ENCODE data around the gene SH3RF3.

DNA sequence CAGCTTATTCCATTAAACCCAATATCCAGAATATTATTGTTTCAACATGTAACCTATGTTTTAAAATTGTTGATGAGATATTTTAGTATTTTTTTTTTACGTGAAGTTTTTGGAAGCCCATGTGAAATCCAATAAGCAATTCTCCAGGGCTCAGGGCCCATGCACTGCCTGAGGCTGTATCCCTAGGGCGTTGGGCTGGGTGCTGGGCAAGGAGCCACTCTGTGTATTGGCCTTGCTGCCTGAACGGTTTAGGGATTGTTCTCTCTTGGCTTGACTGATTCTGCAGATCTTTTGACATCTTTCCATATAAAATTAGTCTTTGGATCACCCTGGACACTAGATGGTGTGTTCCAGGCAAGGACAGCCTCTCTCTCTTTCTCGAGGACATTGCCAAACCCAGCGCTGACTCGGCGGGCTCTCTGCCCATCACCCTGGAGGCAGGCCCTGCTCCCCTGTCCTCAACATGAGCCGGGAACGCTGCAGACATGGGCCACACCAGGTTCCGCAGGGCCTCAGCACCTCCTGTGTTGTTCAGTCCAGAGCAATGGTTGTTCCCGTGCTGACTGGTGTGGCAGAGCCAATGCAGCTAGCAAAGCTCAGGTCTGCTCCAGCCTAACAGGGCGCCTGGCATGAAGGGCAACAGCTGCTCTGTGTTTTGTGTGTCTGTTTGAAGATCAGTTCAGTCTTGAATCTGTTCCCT lies 321.7 kb downstream of the SH3RF3 start:
- TF ChIP-seq POLR2AphosphoS5 (IDR thresholded peaks at IDR 0.05; ENCODE audit: low read depth, low read length) (no peak), TAF1 (IDR thresholded peaks at IDR 0.05; ENCODE audit: borderline replicate concordance, insufficient read depth, low read length) (no peak), SIN3A (IDR thresholded peaks at IDR 0.05; ENCODE audit: borderline replicate concordance, insufficient read depth, low read length) (no peak), FOXP2 (optimal IDR thresholded peaks at IDR 0.05; ENCODE audit: borderline replicate concordance, extremely low read depth, extremely low read length, insufficient read depth) (no peak)
- TF ChIP-seq, protein P1, sequence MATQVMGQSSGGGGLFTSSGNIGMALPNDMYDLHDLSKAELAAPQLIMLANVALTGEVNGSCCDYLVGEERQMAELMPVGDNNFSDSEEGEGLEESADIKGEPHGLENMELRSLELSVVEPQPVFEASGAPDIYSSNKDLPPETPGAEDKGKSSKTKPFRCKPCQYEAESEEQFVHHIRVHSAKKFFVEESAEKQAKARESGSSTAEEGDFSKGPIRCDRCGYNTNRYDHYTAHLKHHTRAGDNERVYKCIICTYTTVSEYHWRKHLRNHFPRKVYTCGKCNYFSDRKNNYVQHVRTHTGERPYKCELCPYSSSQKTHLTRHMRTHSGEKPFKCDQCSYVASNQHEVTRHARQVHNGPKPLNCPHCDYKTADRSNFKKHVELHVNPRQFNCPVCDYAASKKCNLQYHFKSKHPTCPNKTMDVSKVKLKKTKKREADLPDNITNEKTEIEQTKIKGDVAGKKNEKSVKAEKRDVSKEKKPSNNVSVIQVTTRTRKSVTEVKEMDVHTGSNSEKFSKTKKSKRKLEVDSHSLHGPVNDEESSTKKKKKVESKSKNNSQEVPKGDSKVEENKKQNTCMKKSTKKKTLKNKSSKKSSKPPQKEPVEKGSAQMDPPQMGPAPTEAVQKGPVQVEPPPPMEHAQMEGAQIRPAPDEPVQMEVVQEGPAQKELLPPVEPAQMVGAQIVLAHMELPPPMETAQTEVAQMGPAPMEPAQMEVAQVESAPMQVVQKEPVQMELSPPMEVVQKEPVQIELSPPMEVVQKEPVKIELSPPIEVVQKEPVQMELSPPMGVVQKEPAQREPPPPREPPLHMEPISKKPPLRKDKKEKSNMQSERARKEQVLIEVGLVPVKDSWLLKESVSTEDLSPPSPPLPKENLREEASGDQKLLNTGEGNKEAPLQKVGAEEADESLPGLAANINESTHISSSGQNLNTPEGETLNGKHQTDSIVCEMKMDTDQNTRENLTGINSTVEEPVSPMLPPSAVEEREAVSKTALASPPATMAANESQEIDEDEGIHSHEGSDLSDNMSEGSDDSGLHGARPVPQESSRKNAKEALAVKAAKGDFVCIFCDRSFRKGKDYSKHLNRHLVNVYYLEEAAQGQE (IDR thresholded peaks at IDR 0.05; ENCODE audit: insufficient read depth in 1 of 2, low read depth in 2 of 2, low read length in 2 of 2): no peak
